IMR-90 (cell line): ENCODE data around the gene FTCDNL1. TPM values are rescaled to one million over a fixed set of nuclear protein-coding genes. Genes with fewer than 3 reads are reported as not detected.

Experiments
- ATAC-seq: fragments of 200-7000 bp; cut with Tn5 transposase; 2 replicates; pipeline ENCODE4 v1.9.1; 2020; ENCODE audit warnings: low read depth, mild to moderate bottlenecking, moderate library complexity
- BruUV-seq: library from RNA; stranded (reverse); fragments of 400-500 nt; replicated peaks from 2 replicates; lab custom pipeline; 2021; lab: Mats Ljungman, UMichigan
- CTCF ChIA-PET: fragments of 300-600 bp; formaldehyde crosslinking; extraction: SDS; loops from one replicate; lab custom pipeline; 2021; ENCODE audit warnings: antibody characterized with exemption; lab: Yijun Ruan, JAX
- POLR2A ChIA-PET: fragments of 300-600 bp; sonication (Branson Sonifier 250); formaldehyde crosslinking; loops from one replicate; lab custom pipeline; 2022; ENCODE audit warnings: antibody characterized with exemption; ENCODE audit not compliant: unreplicated experiment; lab: Charles Lee
- DNase-seq: peaks from one replicate; pipeline ENCODE4 v3.0.0; 2013
- H2AFZ ChIP-seq: replicated peaks from 2 replicates; pipeline ENCODE3; 2013; ENCODE audit warnings: low read length, mild to moderate bottlenecking; ENCODE audit not compliant: poor library complexity
- H2AK5ac ChIP-seq: 2 replicates; pipeline ENCODE4 v1.6.1; 2013; ENCODE audit warnings: low read depth, low read length, inconsistent platforms
- H2AK9ac ChIP-seq: replicated peaks from 2 replicates; pipeline ENCODE3; 2013; ENCODE audit warnings: mild to moderate bottlenecking, low read depth, low read length, moderate library complexity; ENCODE audit not compliant: poor library complexity
- H2BK120ac ChIP-seq: 2 replicates; pipeline ENCODE4 v1.6.1; 2013; ENCODE audit warnings: low read depth, low read length, inconsistent platforms
- H2BK15ac ChIP-seq: 3 replicates; pipeline ENCODE4 v1.6.1; 2013; ENCODE audit warnings: low read depth, low read length, inconsistent platforms
- H2BK20ac ChIP-seq: 2 replicates; pipeline ENCODE4 v1.6.1; 2013; ENCODE audit warnings: low read depth, mild to moderate bottlenecking, inconsistent platforms, low read length, moderate library complexity
- H2BK5ac ChIP-seq: 2 replicates; pipeline ENCODE4 v1.6.1; 2013; ENCODE audit warnings: mild to moderate bottlenecking, low read depth, low read length, inconsistent platforms; ENCODE audit not compliant: poor library complexity, severe bottlenecking
- H3K14ac ChIP-seq: replicated peaks from 2 replicates; pipeline ENCODE4 v1.6.1; 2013; ENCODE audit warnings: low read depth, low read length, inconsistent platforms
- H3K18ac ChIP-seq: 2 replicates; pipeline ENCODE4 v1.6.1; 2013; ENCODE audit warnings: low read depth, low read length, control low read depth
- H3K23ac ChIP-seq: 2 replicates; pipeline ENCODE4 v1.6.1; 2013; ENCODE audit warnings: low read depth, low read length, inconsistent platforms
- H3K27ac ChIP-seq: 2 replicates; pipeline ENCODE4 v1.5.1; 2013; ENCODE audit warnings: mild to moderate bottlenecking, control low read depth, low read length; ENCODE audit not compliant: insufficient read depth
- H3K27me3 ChIP-seq: 2 replicates; pipeline ENCODE4 v1.6.1; 2013; ENCODE audit warnings: low read length; ENCODE audit not compliant: control insufficient read depth, insufficient read depth
- H3K36me3 ChIP-seq: 2 replicates; pipeline ENCODE4 v1.6.1; 2013; ENCODE audit warnings: low read length, mixed read lengths; ENCODE audit not compliant: control insufficient read depth, insufficient read depth
- H3K4ac ChIP-seq: 2 replicates; pipeline ENCODE4 v1.6.1; 2013; ENCODE audit warnings: low read depth, low read length, inconsistent platforms
- H3K4me1 ChIP-seq: 2 replicates; pipeline ENCODE4 v1.6.1; 2013; ENCODE audit warnings: low read length, mixed read lengths; ENCODE audit not compliant: control insufficient read depth, insufficient read depth
- H3K4me2 ChIP-seq: 2 replicates; pipeline ENCODE4 v1.6.1; 2013; ENCODE audit warnings: low read depth, mild to moderate bottlenecking, control low read depth, low read length, moderate library complexity
- H3K4me3 ChIP-seq: 2 replicates; pipeline ENCODE4 v1.5.1; 2013; ENCODE audit warnings: low read depth, mild to moderate bottlenecking, control low read depth, low read length, moderate library complexity; ENCODE audit not compliant: insufficient read depth
- H3K56ac ChIP-seq: 2 replicates; pipeline ENCODE4 v1.6.1; 2013; ENCODE audit warnings: low read length, inconsistent platforms; ENCODE audit not compliant: insufficient read depth; ENCODE audit errors: extremely low read depth
- H3K79me1 ChIP-seq, 2 experiments: 2 replicates each; pipeline ENCODE4 v1.6.1; 2013; ENCODE audit warnings: low read length in 2 of 2, inconsistent platforms in 1 of 2, low read depth in 1 of 2
- H3K9ac ChIP-seq: 2 replicates; pipeline ENCODE4 v1.6.1; 2013; ENCODE audit warnings: low read depth, low read length, control low read depth
- H3K9me1 ChIP-seq: 2 replicates; pipeline ENCODE4 v1.6.1; 2013; ENCODE audit warnings: low read length, inconsistent platforms; ENCODE audit not compliant: insufficient read depth
- H3K9me3 ChIP-seq: 2 replicates; pipeline ENCODE4 v1.6.1; 2013; ENCODE audit warnings: low read length; ENCODE audit not compliant: control insufficient read depth, insufficient read depth
- H4K20me1 ChIP-seq: 2 replicates; pipeline ENCODE4 v1.6.1; 2013; ENCODE audit warnings: low read length, inconsistent platforms; ENCODE audit not compliant: insufficient read depth
- H4K5ac ChIP-seq: 2 replicates; pipeline ENCODE4 v1.6.1; 2013; ENCODE audit warnings: mild to moderate bottlenecking, low read depth, low read length, control low read depth
- H4K8ac ChIP-seq, 2 experiments: 2 replicates each; pipeline ENCODE4 v1.6.1; 2013; ENCODE audit warnings: low read depth in 2 of 2, low read length in 2 of 2, control low read depth in 1 of 2, inconsistent platforms in 1 of 2
- H4K91ac ChIP-seq: 2 replicates; pipeline ENCODE4 v1.6.1; 2013; ENCODE audit warnings: low read depth, low read length, inconsistent platforms; ENCODE audit not compliant: insufficient read depth
- BHLHE40 ChIP-seq: fragments of 150-350 bp; IDR thresholded peaks from 2 replicates; pipeline ENCODE4 v1.6.1; 2016; ENCODE audit warnings: mild to moderate bottlenecking, low read depth, low read length
- CEBPB ChIP-seq: IDR thresholded peaks from 2 replicates; pipeline ENCODE4 v1.6.1; 2012; ENCODE audit warnings: low read depth, low read length, improper control_type of control experiment
- CHD1 ChIP-seq: IDR thresholded peaks from 2 replicates; pipeline ENCODE4 v1.6.1; 2012; ENCODE audit warnings: low read depth, low read length, improper control_type of control experiment
- CTCF ChIP-seq: conservative IDR thresholded peaks from 2 replicates; pipeline ENCODE4 v1.5.1; 2012; ENCODE audit warnings: mild to moderate bottlenecking, low read depth, low read length, improper control_type of control experiment
- ELK1 ChIP-seq: fragments of 150-350 bp; IDR thresholded peaks from 2 replicates; pipeline ENCODE4 v1.6.1; 2016; ENCODE audit warnings: low read depth, mild to moderate bottlenecking, low read length, moderate library complexity, borderline replicate concordance
- MAFK ChIP-seq: IDR thresholded peaks from 2 replicates; pipeline ENCODE4 v1.6.1; 2012; ENCODE audit warnings: low read depth, low read length, improper control_type of control experiment
- MAZ ChIP-seq: IDR thresholded peaks from 2 replicates; pipeline ENCODE4 v1.6.1; 2012; ENCODE audit warnings: low read depth, mild to moderate bottlenecking, low read length, improper control_type of control experiment, moderate library complexity, borderline replicate concordance
- MXI1 ChIP-seq: IDR thresholded peaks from 2 replicates; pipeline ENCODE4 v1.6.1; 2012; ENCODE audit warnings: low read depth, mild to moderate bottlenecking, low read length, moderate library complexity, borderline replicate concordance
- NFE2L2 ChIP-seq: fragments of 150-350 bp; IDR thresholded peaks from 2 replicates; pipeline ENCODE4 v1.6.1; 2016; ENCODE audit warnings: low read depth, mild to moderate bottlenecking, low read length
- POLR2A ChIP-seq: IDR thresholded peaks from 2 replicates; pipeline ENCODE4 v1.6.1; 2012; ENCODE audit warnings: mild to moderate bottlenecking, low read depth, low read length
- RAD21 ChIP-seq: IDR thresholded peaks from 2 replicates; pipeline ENCODE4 v1.6.1; 2012; ENCODE audit warnings: low read length, improper control_type of control experiment
- RFX5 ChIP-seq: IDR thresholded peaks from 2 replicates; pipeline ENCODE4 v1.8.0; 2012; ENCODE audit warnings: low read depth, mild to moderate bottlenecking, low read length, moderate library complexity
- SMC3 ChIP-seq: fragments of 150-350 bp; IDR thresholded peaks from 2 replicates; pipeline ENCODE4 v1.6.1; 2016; ENCODE audit warnings: low read depth, mild to moderate bottlenecking, antibody characterized with exemption, low read length, moderate library complexity
- WGBS, 2 experiments: methylation state at CpG; one replicate each; pipeline versions ENCODE4 v1.1.5 to v1.1.7; 2013; ENCODE audit warnings: missing lambda C conversion rate in 2 of 2; ENCODE audit not compliant: insufficient read length in 1 of 2; ENCODE audit errors: extremely low coverage in 2 of 2; 5-methylcytosine and 5-hydroxymethylcytosine counted together
- dilution Hi-C: fragments of 300-500 bp; cut with HindIII; formaldehyde crosslinking; loops from one replicate; pipeline ENCODE4 v1.14.3; 2018; ENCODE audit warnings: low sequenced_read_pairs; ENCODE audit not compliant: unreplicated experiment
- in situ Hi-C: fragments of 300-500 bp; cut with MboI; formaldehyde crosslinking; loops from 3 replicates; pipeline ENCODE4 v1.14.3; 2019; ENCODE audit warnings: low sequenced_read_pairs, inconsistent platforms, mixed read lengths
- intact Hi-C: fragments of 100-400 bp; cut with micrococcal nuclease; formaldehyde crosslinking; loops from 2 replicates; pipeline ENCODE4 v1.10.0; 2022
- polyA plus RNA-seq, 3 experiments: library from polyadenylated mRNA; depleted of rRNA; stranded (reverse); fragments of >200 nt; gene quantifications; 2 replicates each; pipeline ENCODE4 v1.2.3, GENCODE V29; 2012; ENCODE audit warnings: low replicate concordance in 1 of 3
- total RNA-seq: library from RNA; depleted of rRNA; stranded (reverse); fragments of >200 nt; gene quantifications from 2 replicates; pipeline ENCODE4 v1.2.3, GENCODE V29; 2012
- TF ChIP-seq, protein P1 (sequence below): fragments of 150-350 bp; IDR thresholded peaks from 2 replicates; pipeline ENCODE4 v1.6.1; 2017; ENCODE audit warnings: mild to moderate bottlenecking, antibody characterized with exemption, low read length, low read depth

FTCDNL1 gene
- total and polyA plus RNA-seq, 2 of the 4 experiments (the other 2 are of a cell fraction): 0.18 to 0.21 TPM

- no peaks in the 10 kb centered on the region for H3K79me1 ChIP-seq
- BruUV-seq: no TSS peak
- ATAC-seq: no peak
- no peak overlapping the region for H3K27ac ChIP-seq
- dilution Hi-C loops (no loop called here), intact Hi-C loops (loop anchor here (2.0 kb wide), 1 partner anchor 18 kb away; no protein-coding TSS in a partner anchor), in situ Hi-C loops (no loop called here)
- no peak overlapping the region for H2AK5ac ChIP-seq
- H3K4me3 ChIP-seq: no peak overlapping the region
- H3K27me3 ChIP-seq: peaks cover 31% of the 10 kb centered on the region
- TF ChIP-seq CEBPB: no peak
- TF ChIP-seq SMC3: no peak
- TF ChIP-seq RAD21: no peak
- no peak for TF ChIP-seq MXI1
- no peak for TF ChIP-seq BHLHE40
- no peak for TF ChIP-seq CHD1
- TF ChIP-seq, protein P1, sequence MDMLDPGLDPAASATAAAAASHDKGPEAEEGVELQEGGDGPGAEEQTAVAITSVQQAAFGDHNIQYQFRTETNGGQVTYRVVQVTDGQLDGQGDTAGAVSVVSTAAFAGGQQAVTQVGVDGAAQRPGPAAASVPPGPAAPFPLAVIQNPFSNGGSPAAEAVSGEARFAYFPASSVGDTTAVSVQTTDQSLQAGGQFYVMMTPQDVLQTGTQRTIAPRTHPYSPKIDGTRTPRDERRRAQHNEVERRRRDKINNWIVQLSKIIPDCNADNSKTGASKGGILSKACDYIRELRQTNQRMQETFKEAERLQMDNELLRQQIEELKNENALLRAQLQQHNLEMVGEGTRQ: no peak
- TF ChIP-seq CTCF: no peak
- no peak for TF ChIP-seq POLR2A
- no peak for TF ChIP-seq MAFK
- TF ChIP-seq MAZ: no peak
- TF ChIP-seq RFX5: no peak
- no peak for TF ChIP-seq ELK1
- no peak for TF ChIP-seq NFE2L2
- no peak overlapping the region for H3K14ac ChIP-seq
- H2BK5ac ChIP-seq: no peak overlapping the region
- no peak overlapping the region for H2BK120ac ChIP-seq
- no peak overlapping the region for H2BK15ac ChIP-seq
- 70% methylated on average over 2 of the region's 11 CpGs; no CpG with 5 or more reads in 1 of the 2 experiments for WGBS, 2 experiments
- no peak overlapping the region for H3K9ac ChIP-seq
- no peaks in the 10 kb centered on the region for H3K9me1 ChIP-seq
- H4K91ac ChIP-seq: no peak overlapping the region
- H4K5ac ChIP-seq: no peak overlapping the region
- no peak overlapping the region for H3K18ac ChIP-seq
- H4K8ac ChIP-seq: no peak overlapping the region
- no peaks in the 10 kb centered on the region for H3K4me1 ChIP-seq
- no peak overlapping the region for H3K4ac ChIP-seq
- ChIA-PET POLR2A (no interaction called here), CTCF (interaction anchor here (0.6 kb wide), 1 partner anchor 31 kb away, joined by 3 read pairs; no protein-coding TSS in a partner anchor)
- no peak overlapping the region for H3K56ac ChIP-seq
- no peaks in the 10 kb centered on the region for H3K9me3 ChIP-seq
- no peak overlapping the region for H2AK9ac ChIP-seq
- H3K36me3 ChIP-seq: no peaks in the 10 kb centered on the region
- no peak overlapping the region for H2AFZ ChIP-seq
- no peak overlapping the region for H2BK20ac ChIP-seq
- DNase-seq: no peak
- no peaks in the 10 kb centered on the region for H4K20me1 ChIP-seq
- H3K4me2 ChIP-seq: no peak overlapping the region
- no peak overlapping the region for H3K23ac ChIP-seq
These were observed 2.4 kb downstream of the FTCDNL1 start for GRCh38 chr2:199848389-199849130.
